Hematopoietic multipotent progenitor cell treated with erythropoietin and hydrocortisone succinate and interleukin-3 and kit ligand, for 8 days (in vitro differentiated cells): Measurements from ENCODE around the gene CDKL2.
"Not testable (repeated sequence)": the region's sequence is repeated elsewhere in the genome, so short reads cannot be mapped to it uniquely, and the experiment has no call there.

Source experiments
- DNase-seq: peaks from one replicate; pipeline ENCODE4 v3.0.0-alpha.2; 2015

The CDKL2 gene

DNA sequence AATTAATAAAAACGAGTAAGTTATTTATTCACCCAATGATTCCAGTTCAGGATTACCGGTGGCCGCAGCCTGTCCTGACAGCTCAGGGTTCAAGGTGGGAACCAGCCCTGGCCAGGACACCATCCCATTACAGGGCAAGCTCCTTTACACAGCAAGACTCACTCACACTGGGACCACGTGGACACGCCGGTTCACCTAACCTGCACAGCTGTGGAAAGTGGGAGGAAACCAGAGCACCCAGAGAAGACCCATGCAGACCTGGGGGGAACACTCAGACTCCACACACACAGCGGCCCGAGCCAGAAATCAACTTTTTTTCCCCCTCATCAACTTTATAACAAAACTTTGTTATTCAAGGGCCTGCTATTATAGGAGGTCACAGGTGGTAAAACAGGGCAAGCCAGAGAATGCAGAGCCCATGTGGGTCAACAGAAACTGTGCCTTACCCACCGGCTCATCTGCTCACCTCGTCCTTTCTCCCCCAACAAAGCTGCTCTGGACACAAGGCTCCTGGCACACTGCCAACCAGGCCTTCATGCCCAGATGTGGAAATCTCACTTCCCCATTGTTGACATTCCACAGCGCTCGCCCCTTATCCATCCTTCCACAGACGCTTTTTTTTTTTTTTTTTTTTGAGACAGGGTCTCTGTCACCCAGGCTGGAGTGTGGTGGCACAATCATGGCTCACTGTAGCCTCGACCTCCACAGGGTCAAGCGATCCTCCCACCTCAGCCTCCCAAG, 82.5 kb downstream of the CDKL2 start:
- no peak for DNase-seq

DNA sequence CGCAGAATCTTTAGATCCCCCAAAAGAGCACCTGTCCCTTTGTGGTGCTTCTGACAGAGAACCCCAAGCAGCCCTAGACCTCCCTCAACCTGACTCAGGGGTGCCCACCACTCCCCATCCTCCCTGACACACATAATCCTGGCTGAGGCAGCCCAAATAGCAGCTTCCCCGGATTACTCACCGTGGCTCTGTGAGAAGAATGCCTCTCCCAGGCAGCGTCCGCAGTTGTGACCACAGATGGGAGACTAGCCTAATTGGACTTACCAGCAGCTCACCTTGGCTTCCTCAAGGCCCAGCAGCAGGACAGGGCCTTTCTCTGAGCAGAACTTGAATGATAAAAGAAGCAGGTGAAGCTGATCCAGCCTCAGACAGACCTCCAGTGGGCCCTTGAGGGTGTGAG, 84.8 kb downstream of the CDKL2 start:
- DNase-seq: no peak

DNA sequence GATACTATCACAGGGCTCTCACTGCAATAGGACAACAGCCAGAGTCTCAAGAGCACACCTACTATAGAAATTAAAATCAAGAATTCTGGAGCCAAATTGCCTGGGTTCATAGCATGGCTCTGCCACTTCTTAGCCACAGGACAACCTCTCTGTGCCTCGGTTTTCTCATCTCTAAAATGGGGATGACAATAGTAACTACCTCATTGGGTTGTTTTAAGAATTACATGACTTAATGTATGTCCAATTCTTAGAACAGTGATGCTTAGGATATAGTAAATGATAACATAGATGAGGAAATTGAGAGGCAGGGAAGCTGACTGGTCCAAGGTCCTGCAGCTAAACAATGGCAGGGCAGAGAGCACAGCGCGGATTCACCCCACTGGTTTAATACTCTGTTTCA, 85.5 kb downstream of the CDKL2 start:
- DNase-seq: no peak

DNA sequence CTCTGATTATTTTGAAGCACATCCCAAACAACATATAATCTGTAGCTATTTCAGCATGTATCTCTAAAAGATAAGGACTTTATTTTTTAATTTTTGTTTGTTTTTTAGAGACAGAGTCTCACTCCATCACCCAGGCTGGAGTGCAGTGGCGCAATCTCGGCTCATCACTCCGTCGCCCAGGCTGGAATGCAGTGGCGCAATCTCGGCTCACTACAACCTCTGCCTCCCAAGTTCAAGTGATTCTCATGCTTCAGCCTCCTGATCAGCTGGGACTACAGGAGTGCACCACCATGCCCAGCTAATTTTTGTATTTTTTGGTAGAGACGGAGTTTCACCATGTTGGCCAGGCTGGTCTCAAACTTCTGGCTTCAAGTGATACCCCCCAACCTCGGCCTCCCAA, 86.1 kb downstream of the CDKL2 start:
- not testable (repeated sequence) for DNase-seq

DNA sequence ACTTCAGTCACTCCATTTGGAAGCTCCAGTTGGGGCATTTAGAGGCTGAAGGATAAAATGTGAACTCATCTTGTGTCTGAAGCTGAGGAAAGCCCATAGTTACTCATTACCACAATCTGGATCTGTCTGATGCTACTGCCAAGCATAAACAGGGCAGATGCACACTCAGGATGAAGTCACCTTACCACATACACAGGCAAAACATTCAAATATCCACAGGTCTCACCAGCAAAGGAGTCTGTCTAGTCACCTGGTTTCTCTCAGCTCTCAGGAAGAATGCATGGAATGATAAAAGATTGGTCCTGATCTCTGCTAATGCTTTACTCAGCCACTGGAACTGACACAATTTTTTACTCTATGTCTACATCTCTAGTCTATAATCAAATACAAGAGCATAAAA, 87.5 kb downstream of the CDKL2 start:
- DNase-seq: no peak

DNA sequence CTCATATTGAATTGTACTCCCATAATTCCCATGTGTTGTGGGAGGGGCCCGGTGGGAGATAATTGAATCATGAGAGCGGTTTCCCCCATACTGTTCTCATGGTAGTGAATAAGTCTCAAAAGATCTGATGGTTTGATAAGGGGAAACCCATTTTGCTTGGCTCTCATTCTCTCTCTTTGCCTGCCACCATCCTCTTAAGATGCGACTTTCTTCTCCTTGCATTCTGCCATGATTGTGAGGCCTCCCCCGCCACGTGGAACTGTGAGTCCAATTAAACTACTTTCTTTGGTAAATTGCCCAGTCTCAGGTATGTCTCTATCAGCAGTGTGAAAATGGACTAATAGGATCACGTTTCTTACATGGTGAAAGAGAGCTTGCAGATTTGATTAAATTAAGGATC, 93.0 kb downstream of the CDKL2 start:
- DNase-seq: not testable (repeated sequence)

DNA sequence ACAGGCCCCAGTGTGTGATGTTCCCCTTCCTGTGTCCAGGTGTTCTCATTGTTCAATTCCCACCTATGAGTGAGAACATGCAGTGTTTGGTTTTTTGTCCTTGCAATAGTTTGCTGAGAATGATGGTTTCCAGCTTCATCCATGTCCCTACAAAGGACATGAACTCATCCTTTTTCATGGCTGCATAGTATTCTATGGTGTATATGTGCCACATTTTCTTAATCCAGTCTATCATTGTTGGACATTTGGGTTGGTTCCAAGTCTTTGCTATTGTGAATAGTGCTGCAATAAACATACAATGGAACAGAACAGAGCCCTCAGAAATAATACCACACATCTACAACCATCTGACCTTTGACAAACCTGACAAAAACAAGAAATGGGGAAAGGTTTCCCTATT, 96.4 kb downstream of the CDKL2 start:
- not testable (repeated sequence) for DNase-seq

DNA sequence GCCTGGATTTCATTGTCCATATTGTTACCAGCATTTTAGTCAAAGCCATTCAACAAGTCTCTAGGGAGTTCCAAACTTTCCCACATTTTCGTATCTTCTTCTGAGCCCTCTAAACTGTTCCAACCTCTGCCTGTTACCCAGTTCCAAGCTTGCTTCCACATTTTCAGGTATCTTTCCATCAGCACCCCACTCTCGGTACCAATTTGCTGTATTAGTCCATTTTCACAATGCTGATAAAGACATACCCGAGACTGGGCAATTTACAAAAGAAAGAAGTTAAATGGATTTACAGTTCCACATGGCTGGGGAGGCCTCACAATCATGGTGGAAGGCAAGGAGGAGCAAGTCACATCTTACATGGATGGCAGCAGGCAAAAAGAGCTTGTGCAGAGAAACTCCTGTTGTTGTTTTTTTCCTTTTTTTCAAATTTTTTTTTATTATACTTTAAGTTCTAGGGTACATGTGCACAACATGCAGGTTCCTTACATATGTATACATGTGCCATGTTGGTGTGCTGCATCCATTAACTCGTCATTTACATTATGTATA, 96.9 kb downstream of the CDKL2 start:
- DNase-seq: not testable (repeated sequence)

DNA sequence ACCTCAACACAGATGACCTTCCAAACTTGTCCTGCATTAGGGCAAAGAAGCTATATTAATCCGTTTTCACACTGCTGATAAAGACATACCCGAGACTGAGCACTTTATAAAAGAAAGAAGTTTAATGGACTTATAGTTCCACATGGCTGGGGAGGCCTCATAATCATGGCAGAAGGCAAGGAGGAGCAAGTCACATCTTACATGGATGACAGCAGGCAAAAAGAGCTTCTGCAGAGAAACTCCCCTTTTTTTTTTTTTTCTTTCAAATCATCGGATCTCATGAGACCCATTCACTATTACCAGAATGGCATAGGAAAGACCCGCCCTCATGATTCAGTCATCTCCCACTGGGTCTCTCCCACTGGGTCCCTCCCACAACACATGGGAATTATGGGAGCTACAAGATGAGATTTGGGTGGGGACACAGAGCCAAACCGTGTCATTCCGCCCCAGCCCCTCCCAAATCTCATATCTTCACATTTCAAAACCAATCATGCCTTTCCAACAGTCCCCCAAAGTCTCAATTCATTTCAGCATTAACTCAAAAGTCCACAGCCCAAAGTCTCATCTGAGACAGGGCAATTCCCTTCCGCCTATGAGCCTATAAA, 98.7 kb downstream of the CDKL2 start:
- DNase-seq: not testable (repeated sequence)

DNA sequence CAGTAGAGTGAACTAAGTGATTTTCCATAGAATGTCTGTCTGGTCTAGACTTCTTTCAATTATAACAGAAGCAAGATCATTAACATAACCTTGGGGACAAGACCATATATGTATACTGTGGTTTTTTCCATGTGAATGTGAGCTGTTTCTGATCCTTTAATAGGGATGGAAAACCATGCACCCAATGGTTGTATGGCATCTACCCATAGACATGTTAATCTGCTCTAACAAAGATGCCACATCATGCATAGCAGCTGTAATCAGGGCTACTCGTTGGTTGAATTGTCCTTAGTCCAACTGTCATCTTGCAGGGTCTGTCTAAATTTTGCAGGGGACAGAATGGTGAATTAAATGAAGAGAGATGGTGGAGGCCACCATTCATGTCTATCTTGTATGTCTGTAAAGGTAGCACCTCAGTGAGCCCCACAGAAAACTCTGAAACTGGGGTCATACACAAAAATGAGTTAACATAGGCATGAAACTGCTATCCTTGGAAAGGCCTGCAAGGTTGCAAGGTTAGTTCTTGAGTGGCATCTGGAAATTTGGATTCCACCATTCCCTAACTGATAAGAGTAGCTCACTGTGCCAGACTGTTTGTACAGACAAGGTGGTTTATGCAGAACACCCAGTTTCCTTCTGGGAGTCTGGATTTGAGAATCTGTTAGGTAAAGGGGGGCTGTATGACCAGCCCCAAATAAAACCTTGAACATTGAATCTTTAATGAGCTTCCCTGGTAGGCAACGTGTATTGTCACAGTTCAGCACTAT, 99.6 kb downstream of the CDKL2 start:
- no peak for DNase-seq
